Spleen (tissue), 7 donors: Measurements from ENCODE around the gene TIMP2.

Source experiments
- CTCF ChIP-seq, 11 experiments: fragments of 200-600 bp in 7 of 11; fragments of 450-650 bp in 4 of 11; sonication (generic) in 4 of 11; IDR thresholded peaks in 8 of 11; conservative IDR thresholded peaks in 3 of 11; 1 replicate in 7 of 11; 2 replicates in 4 of 11; pipeline versions ENCODE4 v1.4.0 to v1.8.0; 2016 to 2021; ENCODE audit warnings: antibody characterized with exemption in 11 of 11, inconsistent platforms in 4 of 11, mild to moderate bottlenecking in 1 of 11
- POLR2A ChIP-seq, 3 donors: fragments of 450-650 bp; IDR thresholded peaks; one replicate each; pipeline ENCODE4 v1.5.1; 2017; ENCODE audit warnings: antibody characterized with exemption in 3 of 3, mild to moderate bottlenecking in 1 of 3
- donor health status: DM: no; HTN: no; CAD: no; lungs with moderate emphysema.
- donor health status: DM: no; HTN: no; CAD: no.
- donor health status: DM: no; HTN: no; CAD: no.

GRCh38 chr17:78818152-78818846, 106.9 kb downstream of the TIMP2 start:
- no peak for TF ChIP-seq POLR2A (IDR thresholded peaks at IDR 0.05)
- no peak for TF ChIP-seq CTCF (IDR thresholded peaks at IDR 0.05 in 8 of 11, conservative IDR thresholded peaks at IDR 0.05 in 3 of 11)
